ENCODE data around the gene DHRS4. TPM values are rescaled to one million over a fixed set of nuclear protein-coding genes. Genes with fewer than 3 reads are reported as not detected.
"Not testable (repeated sequence)": the region's sequence is repeated elsewhere in the genome, so short reads cannot be mapped to it uniquely, and the experiment has no call there.

Gene DHRS4
- total RNA-seq, 2 experiments from 2014 or later, result 20.8 to 22.5 TPM

DNA sequence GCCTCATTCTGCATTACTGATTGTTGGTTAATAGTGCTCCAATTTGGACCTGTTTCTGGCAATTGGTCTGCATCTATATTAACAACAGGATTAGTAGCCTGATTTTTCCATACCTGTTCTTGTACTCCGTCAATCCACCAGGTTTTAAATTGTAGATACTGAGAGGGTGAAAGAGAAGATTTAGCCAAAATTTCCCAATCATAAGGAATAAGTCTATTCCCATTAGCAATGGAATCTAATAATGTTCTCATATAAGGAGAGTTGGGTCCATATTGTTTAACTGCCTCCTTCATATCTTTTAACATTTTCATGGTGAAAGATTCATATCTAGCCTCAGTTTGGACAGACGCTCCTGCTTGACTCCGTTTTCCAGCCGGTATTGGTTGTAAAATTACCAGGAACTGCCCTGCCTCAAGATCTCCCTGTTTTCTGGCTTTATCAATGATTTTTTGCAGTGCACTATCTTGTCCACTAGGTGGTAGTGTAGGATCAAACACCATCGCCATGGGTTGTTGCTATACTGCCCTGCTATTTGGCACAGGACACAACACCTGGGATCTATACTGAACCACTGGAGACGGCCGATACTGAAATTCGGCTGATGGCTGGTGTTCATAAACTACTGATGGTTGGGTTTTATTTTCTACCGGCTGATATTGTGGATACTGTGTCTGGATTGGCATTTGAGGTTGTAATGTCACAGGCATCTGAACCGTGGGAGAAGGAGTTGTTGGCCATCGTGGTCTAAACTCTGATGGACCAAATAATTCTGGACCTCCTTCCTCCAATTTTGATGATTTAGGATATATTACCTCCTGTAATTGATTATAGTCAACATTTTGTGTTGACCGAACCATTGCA is 60.3 kb downstream of the DHRS4 start:
- POLR2A ChIA-PET, result no interaction called here
- CTCF ChIA-PET, result interaction anchor here (0.9 kb wide), 2 partner anchors 33 to 77 kb away, joined by 3 to 5 read pairs; no protein-coding TSS in a partner anchor

DNA sequence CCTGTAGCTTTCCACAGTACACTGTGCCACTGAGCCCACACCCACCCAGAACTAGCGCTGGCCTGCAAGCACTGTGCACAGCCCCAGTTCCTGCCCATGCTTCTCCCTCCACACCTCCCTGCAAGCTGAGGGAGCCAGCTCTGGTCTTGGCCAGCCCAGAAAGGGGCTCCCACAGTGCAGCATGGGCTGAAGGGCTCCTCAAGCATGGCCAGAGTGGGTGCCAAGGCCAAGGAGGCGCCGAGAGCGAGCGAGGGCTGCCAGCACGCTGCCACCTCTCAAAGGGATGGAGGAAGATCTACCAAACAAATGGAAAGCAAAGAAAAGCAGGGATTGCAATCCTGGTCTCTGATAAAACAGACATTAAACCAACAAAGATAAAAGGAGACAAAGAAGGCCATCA is 62.2 kb downstream of the DHRS4 start:
- CTCF ChIA-PET, POLR2A ChIA-PET: not testable (repeated sequence)

Other genes starting within 250 kb of the DHRS4 start
- 10 to 100 TPM; 19.8 to 21.6 TPM for gene DHRS4L2, start 35.2 kb downstream of the DHRS4 start, total RNA-seq
- gene CARMIL3, start 98.2 kb downstream of the DHRS4 start, total RNA-seq, result 1 to 10 TPM; 1.2 to 1.5 TPM
- not detected for gene CPNE6, start 117.8 kb downstream of the DHRS4 start, total RNA-seq
- 100 to 1,000 TPM; 118 to 125 TPM for gene PCK2, start 140.5 kb downstream of the DHRS4 start, total RNA-seq
- 10 to 100 TPM; 60.3 to 69.1 TPM for gene DCAF11, start 161.0 kb downstream of the DHRS4 start, total RNA-seq
- gene NRL, start 161.2 kb downstream of the DHRS4 start, total RNA-seq, result 1 to 10 TPM; 1.1 to 1.7 TPM
- under 1 TPM; 0.31 to 0.46 TPM for gene FITM1, start 176.9 kb downstream of the DHRS4 start, total RNA-seq
- 100 to 1,000 TPM; 334 to 335 TPM for gene PSME1, start 182.4 kb downstream of the DHRS4 start, total RNA-seq
- gene EMC9, start 187.8 kb downstream of the DHRS4 start, total RNA-seq, result 10 to 100 TPM; 38.5 to 38.9 TPM
- 100 to 1,000 TPM; 381 to 388 TPM for gene PSME2, start 192.8 kb downstream of the DHRS4 start, total RNA-seq
- 10 to 100 TPM; 75.5 to 80.8 TPM for gene RNF31, start 193.7 kb downstream of the DHRS4 start, total RNA-seq
- 10 to 100 TPM; 52.4 to 54.5 TPM for gene IRF9, start 207.5 kb downstream of the DHRS4 start, total RNA-seq
- 10 to 100 TPM; 27.5 to 31.3 TPM for gene REC8, start 218.3 kb downstream of the DHRS4 start, total RNA-seq
- 100 to 1,000 TPM; 166 to 168 TPM for gene IPO4, start 235.0 kb downstream of the DHRS4 start, total RNA-seq
- 10 to 100 TPM; 30.6 to 30.7 TPM for gene TM9SF1, start 241.7 kb downstream of the DHRS4 start, total RNA-seq

Data from activated CD8-positive, alpha-beta memory T cell treated with anti-CD3 and anti-CD28 coated beads for 36 hours (primary cell).